IMR-90 (cell line): ENCODE results near the gene GSTK1. TPM values are rescaled to one million over a fixed set of nuclear protein-coding genes. Genes with fewer than 3 reads are reported as not detected.

Experiments
- ATAC-seq: fragments of 200-7000 bp; cut with Tn5 transposase; 2 replicates; pipeline ENCODE4 v1.9.1; 2020; ENCODE audit warnings: low read depth, mild to moderate bottlenecking, moderate library complexity
- BruUV-seq: library from RNA; stranded (reverse); fragments of 400-500 nt; replicated peaks from 2 replicates; lab custom pipeline; 2021; lab: Mats Ljungman, UMichigan
- CTCF ChIA-PET: fragments of 300-600 bp; formaldehyde crosslinking; extraction: SDS; loops from one replicate; lab custom pipeline; 2021; ENCODE audit warnings: antibody characterized with exemption; lab: Yijun Ruan, JAX
- POLR2A ChIA-PET: fragments of 300-600 bp; sonication (Branson Sonifier 250); formaldehyde crosslinking; loops from one replicate; lab custom pipeline; 2022; ENCODE audit warnings: antibody characterized with exemption; ENCODE audit not compliant: unreplicated experiment; lab: Charles Lee
- DNase-seq: peaks from one replicate; pipeline ENCODE4 v3.0.0; 2013
- H2AFZ ChIP-seq: replicated peaks from 2 replicates; pipeline ENCODE3; 2013; ENCODE audit warnings: low read length, mild to moderate bottlenecking; ENCODE audit not compliant: poor library complexity
- H2AK5ac ChIP-seq: 2 replicates; pipeline ENCODE4 v1.6.1; 2013; ENCODE audit warnings: low read depth, low read length, inconsistent platforms
- H2AK9ac ChIP-seq: replicated peaks from 2 replicates; pipeline ENCODE3; 2013; ENCODE audit warnings: mild to moderate bottlenecking, low read depth, low read length, moderate library complexity; ENCODE audit not compliant: poor library complexity
- H2BK120ac ChIP-seq: 2 replicates; pipeline ENCODE4 v1.6.1; 2013; ENCODE audit warnings: low read depth, low read length, inconsistent platforms
- H2BK15ac ChIP-seq: 3 replicates; pipeline ENCODE4 v1.6.1; 2013; ENCODE audit warnings: low read depth, low read length, inconsistent platforms
- H2BK20ac ChIP-seq: 2 replicates; pipeline ENCODE4 v1.6.1; 2013; ENCODE audit warnings: low read depth, mild to moderate bottlenecking, inconsistent platforms, low read length, moderate library complexity
- H2BK5ac ChIP-seq: 2 replicates; pipeline ENCODE4 v1.6.1; 2013; ENCODE audit warnings: mild to moderate bottlenecking, low read depth, low read length, inconsistent platforms; ENCODE audit not compliant: poor library complexity, severe bottlenecking
- H3K14ac ChIP-seq: replicated peaks from 2 replicates; pipeline ENCODE4 v1.6.1; 2013; ENCODE audit warnings: low read depth, low read length, inconsistent platforms
- H3K18ac ChIP-seq: 2 replicates; pipeline ENCODE4 v1.6.1; 2013; ENCODE audit warnings: low read depth, low read length, control low read depth
- H3K23ac ChIP-seq: 2 replicates; pipeline ENCODE4 v1.6.1; 2013; ENCODE audit warnings: low read depth, low read length, inconsistent platforms
- H3K27ac ChIP-seq: 2 replicates; pipeline ENCODE4 v1.5.1; 2013; ENCODE audit warnings: mild to moderate bottlenecking, control low read depth, low read length; ENCODE audit not compliant: insufficient read depth
- H3K27me3 ChIP-seq: 2 replicates; pipeline ENCODE4 v1.6.1; 2013; ENCODE audit warnings: low read length; ENCODE audit not compliant: control insufficient read depth, insufficient read depth
- H3K36me3 ChIP-seq: 2 replicates; pipeline ENCODE4 v1.6.1; 2013; ENCODE audit warnings: low read length, mixed read lengths; ENCODE audit not compliant: control insufficient read depth, insufficient read depth
- H3K4ac ChIP-seq: 2 replicates; pipeline ENCODE4 v1.6.1; 2013; ENCODE audit warnings: low read depth, low read length, inconsistent platforms
- H3K4me1 ChIP-seq: 2 replicates; pipeline ENCODE4 v1.6.1; 2013; ENCODE audit warnings: low read length, mixed read lengths; ENCODE audit not compliant: control insufficient read depth, insufficient read depth
- H3K4me2 ChIP-seq: 2 replicates; pipeline ENCODE4 v1.6.1; 2013; ENCODE audit warnings: low read depth, mild to moderate bottlenecking, control low read depth, low read length, moderate library complexity
- H3K4me3 ChIP-seq: 2 replicates; pipeline ENCODE4 v1.5.1; 2013; ENCODE audit warnings: low read depth, mild to moderate bottlenecking, control low read depth, low read length, moderate library complexity; ENCODE audit not compliant: insufficient read depth
- H3K56ac ChIP-seq: 2 replicates; pipeline ENCODE4 v1.6.1; 2013; ENCODE audit warnings: low read length, inconsistent platforms; ENCODE audit not compliant: insufficient read depth; ENCODE audit errors: extremely low read depth
- H3K79me1 ChIP-seq, 2 experiments: 2 replicates each; pipeline ENCODE4 v1.6.1; 2013; ENCODE audit warnings: low read length in 2 of 2, inconsistent platforms in 1 of 2, low read depth in 1 of 2
- H3K9ac ChIP-seq: 2 replicates; pipeline ENCODE4 v1.6.1; 2013; ENCODE audit warnings: low read depth, low read length, control low read depth
- H3K9me1 ChIP-seq: 2 replicates; pipeline ENCODE4 v1.6.1; 2013; ENCODE audit warnings: low read length, inconsistent platforms; ENCODE audit not compliant: insufficient read depth
- H3K9me3 ChIP-seq: 2 replicates; pipeline ENCODE4 v1.6.1; 2013; ENCODE audit warnings: low read length; ENCODE audit not compliant: control insufficient read depth, insufficient read depth
- H4K20me1 ChIP-seq: 2 replicates; pipeline ENCODE4 v1.6.1; 2013; ENCODE audit warnings: low read length, inconsistent platforms; ENCODE audit not compliant: insufficient read depth
- H4K5ac ChIP-seq: 2 replicates; pipeline ENCODE4 v1.6.1; 2013; ENCODE audit warnings: mild to moderate bottlenecking, low read depth, low read length, control low read depth
- H4K8ac ChIP-seq, 2 experiments: 2 replicates each; pipeline ENCODE4 v1.6.1; 2013; ENCODE audit warnings: low read depth in 2 of 2, low read length in 2 of 2, control low read depth in 1 of 2, inconsistent platforms in 1 of 2
- H4K91ac ChIP-seq: 2 replicates; pipeline ENCODE4 v1.6.1; 2013; ENCODE audit warnings: low read depth, low read length, inconsistent platforms; ENCODE audit not compliant: insufficient read depth
- MAFK ChIP-seq: IDR thresholded peaks from 2 replicates; pipeline ENCODE4 v1.6.1; 2012; ENCODE audit warnings: low read depth, low read length, improper control_type of control experiment
- MXI1 ChIP-seq: IDR thresholded peaks from 2 replicates; pipeline ENCODE4 v1.6.1; 2012; ENCODE audit warnings: low read depth, mild to moderate bottlenecking, low read length, moderate library complexity, borderline replicate concordance
- USF2 ChIP-seq: fragments of 150-350 bp; IDR thresholded peaks from 2 replicates; pipeline ENCODE4 v1.6.1; 2017; ENCODE audit warnings: mild to moderate bottlenecking, antibody characterized with exemption, low read length, low read depth
- dilution Hi-C: fragments of 300-500 bp; cut with HindIII; formaldehyde crosslinking; loops from one replicate; pipeline ENCODE4 v1.14.3; 2018; ENCODE audit warnings: low sequenced_read_pairs; ENCODE audit not compliant: unreplicated experiment
- in situ Hi-C: fragments of 300-500 bp; cut with MboI; formaldehyde crosslinking; loops from 3 replicates; pipeline ENCODE4 v1.14.3; 2019; ENCODE audit warnings: low sequenced_read_pairs, inconsistent platforms, mixed read lengths
- intact Hi-C: fragments of 100-400 bp; cut with micrococcal nuclease; formaldehyde crosslinking; loops from 2 replicates; pipeline ENCODE4 v1.10.0; 2022
- polyA plus RNA-seq, 3 experiments: library from polyadenylated mRNA; depleted of rRNA; stranded (reverse); fragments of >200 nt; gene quantifications; 2 replicates each; pipeline ENCODE4 v1.2.3, GENCODE V29; 2012; ENCODE audit warnings: low replicate concordance in 1 of 3
- total RNA-seq: library from RNA; depleted of rRNA; stranded (reverse); fragments of >200 nt; gene quantifications from 2 replicates; pipeline ENCODE4 v1.2.3, GENCODE V29; 2012

GSTK1 gene
- total and polyA plus RNA-seq, 2 of the 4 experiments (the other 2 are of a cell fraction) = 64.9 to 111 TPM

GRCh38 chr7:143314127-143314526, 50.9 kb downstream of the GSTK1 start:
- H4K20me1 ChIP-seq = no peaks in the 10 kb centered on the region
- H3K14ac ChIP-seq = no peak overlapping the region
- no peaks in the 10 kb centered on the region for H3K36me3 ChIP-seq
- ATAC-seq (no peak), DNase-seq (no peak)
- no peak overlapping the region for H3K4ac ChIP-seq
- H2BK15ac ChIP-seq = no peak overlapping the region
- H2BK20ac ChIP-seq = no peak overlapping the region
- H3K18ac ChIP-seq = no peak overlapping the region
- no peak overlapping the region for H2BK5ac ChIP-seq
- no peaks in the 10 kb centered on the region for H3K9me1 ChIP-seq
- no peak overlapping the region for H3K23ac ChIP-seq
- H3K4me3 ChIP-seq = no peak overlapping the region
- no peak overlapping the region for H2AK9ac ChIP-seq
- in situ Hi-C loops = no loop called here
- ChIA-PET POLR2A (no interaction called here), CTCF (no interaction called here)
- intact Hi-C loops = no loop called here
- no peaks in the 10 kb centered on the region for H3K9me3 ChIP-seq
- peaks cover 5% of the 10 kb centered on the region; the same call in 1 of the 2 replicates for H3K4me1 ChIP-seq
- H3K79me1 ChIP-seq = no peaks in the 10 kb centered on the region
- no peak overlapping the region for H3K9ac ChIP-seq
- H2BK120ac ChIP-seq = no peak overlapping the region
- H2AK5ac ChIP-seq = no peak overlapping the region
- no TSS peak for BruUV-seq
- H3K4me2 ChIP-seq = no peak overlapping the region
- H3K56ac ChIP-seq = no peak overlapping the region
- no peak overlapping the region for H4K8ac ChIP-seq
- no peak for TF ChIP-seq MXI1
- TF ChIP-seq MAFK = no peak
- TF ChIP-seq USF2 = no peak
- H3K27ac ChIP-seq = no peak overlapping the region
- H4K5ac ChIP-seq = no peak overlapping the region
- dilution Hi-C loops = no loop called here
- H4K91ac ChIP-seq = no peak overlapping the region
- no peak overlapping the region for H2AFZ ChIP-seq
- peaks cover under 1% of the 10 kb centered on the region; the same call in 1 of the 2 replicates for H3K27me3 ChIP-seq
